GM19099 (cell line): ENCODE data around the gene PFDN2.

Source experiments
- POLR2A ChIP-seq: IDR thresholded peaks from 3 replicates; pipeline ENCODE4 v1.6.1; 2011; ENCODE audit warnings: low read depth; ENCODE audit not compliant: insufficient read length; ENCODE audit errors: extremely low read depth

Gene PFDN2

DNA sequence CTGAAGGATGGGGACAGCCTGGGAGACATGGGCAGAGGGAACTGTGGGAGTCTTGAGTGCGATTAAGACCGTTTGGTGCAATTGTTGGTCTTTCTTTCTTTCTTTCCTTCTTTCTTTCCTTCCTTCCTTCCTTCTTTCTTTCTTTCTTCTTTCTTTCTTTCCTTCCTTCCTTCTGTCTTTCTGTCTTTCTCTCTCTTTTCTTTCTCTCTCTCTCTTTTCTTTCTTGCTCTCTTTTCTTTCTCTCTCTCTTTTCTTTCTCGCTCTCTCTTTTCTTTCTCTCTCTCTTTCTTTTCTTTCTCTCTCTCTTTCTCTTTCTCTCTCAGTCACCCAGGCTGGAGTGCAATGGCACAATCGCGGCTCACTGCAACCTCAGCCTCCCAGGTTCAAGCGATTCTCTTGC lies 22.6 kb downstream of the PFDN2 start:
- TF ChIP-seq POLR2A, result no peak

GRCh38 chr1:161094481-161094880 lies 23.4 kb downstream of the PFDN2 start:
- no peak for TF ChIP-seq POLR2A

GRCh38 chr1:161092621-161093028 lies 25.2 kb downstream of the PFDN2 start:
- TF ChIP-seq POLR2A, result no peak

GRCh38 chr1:161091796-161092507 lies 25.9 kb downstream of the PFDN2 start:
- TF ChIP-seq POLR2A, result no peak

DNA sequence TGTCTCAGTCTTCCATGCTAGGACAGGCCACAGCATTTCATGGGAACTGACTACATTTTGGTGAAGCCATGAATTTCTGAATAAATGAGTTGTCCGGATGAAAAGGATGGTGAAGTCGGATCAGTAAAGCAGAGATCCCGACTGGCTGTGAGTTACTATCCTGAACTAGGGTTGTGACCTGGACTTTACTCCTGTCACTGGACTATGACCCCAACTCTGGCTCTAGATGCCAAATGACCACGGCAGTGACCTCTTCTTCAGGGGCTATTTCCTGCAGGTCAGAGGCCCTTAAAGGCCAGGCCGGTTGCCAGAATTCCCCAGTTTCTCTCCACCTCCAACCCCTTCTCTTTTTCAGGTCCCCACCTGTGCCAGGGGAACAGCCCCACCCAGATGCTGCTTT lies 26.7 kb downstream of the PFDN2 start:
- TF ChIP-seq POLR2A, result no peak

- no peak for TF ChIP-seq POLR2A
These were observed 27.2 kb downstream of the PFDN2 start for GRCh38 chr1:161090617-161091016.

- TF ChIP-seq POLR2A, result no peak
These were observed 27.9 kb downstream of the PFDN2 start for GRCh38 chr1:161089938-161090337.

- TF ChIP-seq POLR2A, result no peak
These were observed 28.4 kb downstream of the PFDN2 start, which contains the start of gene NECTIN4 for GRCh38 chr1:161089251-161089924. Gene NECTIN4, minus strand, starts transcription at chr1:161089558. Its CDS starts 262 bp downstream, at chr1:161089296.

- TF ChIP-seq POLR2A, result no peak
These were observed 29.2 kb downstream of the PFDN2 start for GRCh38 chr1:161088587-161089110.

DNA sequence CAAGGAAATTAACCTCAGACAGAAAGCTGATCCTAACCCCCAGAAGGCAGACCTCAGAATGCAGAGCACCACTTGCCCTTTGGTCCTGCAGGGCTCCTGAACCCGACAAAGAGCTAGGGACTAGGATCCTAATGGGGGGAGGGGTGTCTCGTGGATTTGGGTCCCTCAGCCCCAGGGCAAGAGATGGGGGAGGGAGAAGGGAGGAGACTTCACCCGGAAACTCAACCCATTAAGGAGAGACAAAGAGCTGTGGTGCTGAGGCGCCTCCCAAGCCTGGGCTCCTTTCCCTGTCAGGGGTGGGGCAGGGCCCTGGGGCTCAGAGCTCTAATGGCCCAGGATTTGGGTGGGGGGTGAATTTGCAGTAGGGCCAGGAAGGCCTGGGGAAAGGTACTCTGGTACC lies 31.4 kb downstream of the PFDN2 start:
- TF ChIP-seq POLR2A, result no peak

GRCh38 chr1:161085165-161085564 lies 32.7 kb downstream of the PFDN2 start:
- no peak for TF ChIP-seq POLR2A

DNA sequence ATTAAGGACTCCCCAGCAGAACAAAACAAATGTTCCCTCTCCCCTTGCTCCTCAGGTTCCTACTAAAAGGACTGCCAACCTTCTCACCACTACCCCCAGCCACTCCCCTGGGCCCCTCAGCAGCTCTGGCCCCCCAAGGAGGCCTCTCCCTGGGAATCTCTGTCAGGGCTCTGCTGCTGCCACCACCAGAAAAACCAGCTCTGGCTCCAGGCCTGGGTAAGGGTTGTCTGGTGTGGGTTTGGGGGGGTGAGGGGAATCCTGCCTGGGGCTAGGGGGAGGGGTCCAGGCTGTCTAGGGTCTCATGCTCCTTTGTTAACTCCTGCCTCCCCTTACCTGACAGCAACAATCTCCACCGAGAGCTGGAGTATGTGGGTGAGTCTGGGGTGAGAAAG lies 33.2 kb downstream of the PFDN2 start:
- no peak for TF ChIP-seq POLR2A

DNA sequence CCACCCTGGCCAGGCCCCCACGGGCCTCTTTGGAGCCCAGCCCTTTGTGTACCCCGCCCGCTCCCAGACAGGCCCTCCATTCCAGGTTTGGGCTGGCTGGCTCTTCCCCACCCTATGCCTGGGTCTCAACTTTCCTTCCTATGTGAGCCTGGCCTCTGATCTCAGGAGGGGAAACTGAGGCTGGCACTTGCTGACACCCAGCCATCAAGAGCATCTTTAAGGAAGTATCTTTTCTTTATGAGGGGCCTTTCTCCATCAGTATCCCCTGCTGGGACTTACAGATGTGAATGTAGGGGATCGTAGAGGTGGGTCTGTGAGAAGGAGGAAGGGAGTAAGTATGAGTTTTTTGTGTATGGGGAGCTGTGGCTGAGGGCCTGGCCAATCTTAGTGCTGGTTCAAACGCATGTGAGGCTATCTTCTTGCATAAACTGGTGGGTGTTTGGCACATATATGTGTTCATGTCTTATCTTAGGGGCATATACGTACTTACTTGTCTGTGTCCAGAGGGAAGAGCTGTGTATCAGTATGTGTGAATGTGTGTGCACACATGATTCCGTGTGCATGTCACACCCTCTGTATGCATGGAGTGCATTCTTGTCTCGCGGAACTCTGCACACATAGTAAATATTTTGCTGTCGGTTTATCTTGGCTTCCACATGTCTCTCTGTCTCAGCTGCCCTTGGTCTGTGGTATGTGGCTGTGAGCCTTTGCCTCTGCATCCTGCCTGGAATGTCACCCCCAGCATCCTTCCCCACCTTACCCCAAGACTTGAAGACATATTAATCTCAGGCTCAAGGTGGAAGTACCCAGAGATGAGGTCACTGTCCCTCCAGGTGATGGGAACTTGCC lies 33.9 kb downstream of the PFDN2 start:
- TF ChIP-seq POLR2A, result no peak

DNA sequence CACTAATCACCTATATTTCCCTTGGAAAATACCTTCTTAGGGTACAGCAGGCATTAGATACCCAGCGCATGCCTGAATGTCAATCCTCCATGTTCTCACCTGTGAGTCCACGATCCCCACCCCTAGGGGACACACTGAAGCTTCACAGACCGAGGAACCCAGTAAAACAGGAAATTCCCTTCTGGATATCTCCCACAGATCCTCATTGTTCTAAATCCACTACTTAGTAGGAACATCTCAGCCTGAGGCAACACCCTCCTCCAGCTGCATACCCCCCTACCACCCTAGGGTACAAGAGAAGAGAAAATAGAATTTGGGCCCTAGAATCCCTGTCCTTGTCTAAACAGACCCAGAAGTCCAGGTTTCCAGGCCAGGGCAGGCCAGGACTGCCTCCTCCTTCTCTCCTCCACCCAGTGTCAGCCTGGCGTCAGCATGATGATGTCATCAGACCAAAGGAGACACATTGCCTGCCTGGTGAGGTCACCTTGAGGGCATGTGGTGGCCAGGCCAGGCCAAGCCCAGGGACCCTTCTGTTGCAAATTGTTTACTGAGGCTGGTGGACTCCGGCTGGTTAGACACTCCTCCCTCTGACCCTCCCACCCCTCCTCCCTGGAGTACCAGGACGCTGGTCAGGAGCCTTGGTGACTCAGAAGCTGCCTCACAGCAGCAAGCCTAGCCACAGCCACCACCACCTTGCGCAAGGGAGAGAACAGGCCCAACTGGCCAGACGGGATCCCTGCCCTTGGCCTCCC lies 34.7 kb downstream of the PFDN2 start:
- TF ChIP-seq POLR2A, result no peak

GRCh38 chr1:161082483-161082882 lies 35.4 kb downstream of the PFDN2 start:
- no peak for TF ChIP-seq POLR2A

DNA sequence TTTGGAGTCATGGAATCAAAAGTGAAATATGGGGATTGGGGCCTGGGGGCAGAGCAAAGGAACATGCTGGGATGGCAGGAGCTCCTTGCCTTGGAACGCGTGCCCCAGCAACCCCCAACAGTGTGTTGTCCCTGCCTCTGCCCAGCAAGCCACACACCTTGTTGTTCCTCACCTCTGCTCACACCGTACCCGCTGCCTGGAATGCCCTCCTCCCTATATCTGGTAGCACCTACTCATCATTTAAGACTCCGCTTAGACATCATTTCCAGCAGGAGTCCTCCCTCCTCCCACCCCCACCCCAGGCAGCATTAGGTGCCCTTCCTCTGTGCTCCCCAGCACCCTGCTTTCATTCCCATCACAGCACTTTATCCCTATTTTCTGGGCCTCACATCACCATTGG lies 36.3 kb downstream of the PFDN2 start:
- no peak for TF ChIP-seq POLR2A
